PFSK-1 (cell line): ENCODE measurements around the gene DCLK2.

ENCODE experiments used
- FOXP2 ChIP-seq: optimal IDR thresholded peaks from 2 replicates; pipeline ENCODE3; 2011; ENCODE audit warnings: borderline replicate concordance, control low read depth, inconsistent platforms; ENCODE audit not compliant: insufficient read depth; ENCODE audit errors: extremely low read length, extremely low read depth
- POLR2AphosphoS5 ChIP-seq: IDR thresholded peaks from 2 replicates; pipeline ENCODE4 v1.6.1; 2012; ENCODE audit warnings: low read depth, mild to moderate bottlenecking, control low read depth, low read length, moderate library complexity
- SIN3A ChIP-seq: IDR thresholded peaks from 2 replicates; pipeline ENCODE4 v1.6.1; 2012; ENCODE audit warnings: mild to moderate bottlenecking, low read length, moderate library complexity, borderline replicate concordance; ENCODE audit not compliant: insufficient read depth
- TAF1 ChIP-seq: IDR thresholded peaks from 2 replicates; pipeline ENCODE4 v1.6.1; 2012; ENCODE audit warnings: low read length, control low read depth, borderline replicate concordance; ENCODE audit not compliant: insufficient read depth
- TF ChIP-seq, protein P1 (sequence below), 2 experiments: IDR thresholded peaks; 2 replicates each; pipeline versions ENCODE4 v1.6.1 to v1.8.0; 2011 to 2012; ENCODE audit warnings: low read depth in 2 of 2, low read length in 2 of 2, control low read depth in 1 of 2, inconsistent platforms in 1 of 2, mild to moderate bottlenecking in 1 of 2, moderate library complexity in 1 of 2; ENCODE audit not compliant: insufficient read depth in 1 of 2

Gene DCLK2

DNA sequence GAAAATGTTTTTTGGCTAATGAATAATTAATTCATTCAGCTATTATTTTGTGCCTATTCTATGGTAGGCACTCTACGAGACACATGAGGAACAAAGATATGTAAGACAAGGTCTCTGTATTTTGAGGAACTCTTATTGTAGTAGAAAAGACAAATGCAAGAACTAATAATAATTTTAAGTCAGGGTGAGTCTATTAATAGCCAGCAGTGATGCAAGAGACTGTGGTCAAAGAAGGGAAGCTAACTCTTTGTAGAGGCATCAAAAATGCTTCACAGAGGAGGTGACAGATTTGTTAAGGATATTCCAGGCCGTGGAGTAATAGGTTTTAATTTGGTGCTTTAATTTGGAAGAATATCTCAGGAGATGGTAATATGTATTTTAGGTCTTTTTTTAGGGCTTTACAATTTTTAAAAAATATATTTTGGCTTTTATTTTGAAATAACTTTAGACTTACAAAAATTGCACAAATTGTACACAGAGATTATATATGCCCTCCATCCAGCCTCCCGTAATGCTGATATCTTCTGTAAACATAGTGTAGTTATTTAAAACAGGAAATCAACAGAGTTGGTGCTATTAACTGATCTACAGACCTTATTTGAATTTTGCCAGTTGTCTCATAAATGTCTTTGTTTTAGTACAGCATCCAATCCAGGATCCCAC, 48.1 kb downstream of the DCLK2 start:
- TF ChIP-seq POLR2AphosphoS5 = no peak
- TF ChIP-seq SIN3A = no peak
- no peak for TF ChIP-seq FOXP2
- TF ChIP-seq TAF1 = no peak
- TF ChIP-seq, protein P1, sequence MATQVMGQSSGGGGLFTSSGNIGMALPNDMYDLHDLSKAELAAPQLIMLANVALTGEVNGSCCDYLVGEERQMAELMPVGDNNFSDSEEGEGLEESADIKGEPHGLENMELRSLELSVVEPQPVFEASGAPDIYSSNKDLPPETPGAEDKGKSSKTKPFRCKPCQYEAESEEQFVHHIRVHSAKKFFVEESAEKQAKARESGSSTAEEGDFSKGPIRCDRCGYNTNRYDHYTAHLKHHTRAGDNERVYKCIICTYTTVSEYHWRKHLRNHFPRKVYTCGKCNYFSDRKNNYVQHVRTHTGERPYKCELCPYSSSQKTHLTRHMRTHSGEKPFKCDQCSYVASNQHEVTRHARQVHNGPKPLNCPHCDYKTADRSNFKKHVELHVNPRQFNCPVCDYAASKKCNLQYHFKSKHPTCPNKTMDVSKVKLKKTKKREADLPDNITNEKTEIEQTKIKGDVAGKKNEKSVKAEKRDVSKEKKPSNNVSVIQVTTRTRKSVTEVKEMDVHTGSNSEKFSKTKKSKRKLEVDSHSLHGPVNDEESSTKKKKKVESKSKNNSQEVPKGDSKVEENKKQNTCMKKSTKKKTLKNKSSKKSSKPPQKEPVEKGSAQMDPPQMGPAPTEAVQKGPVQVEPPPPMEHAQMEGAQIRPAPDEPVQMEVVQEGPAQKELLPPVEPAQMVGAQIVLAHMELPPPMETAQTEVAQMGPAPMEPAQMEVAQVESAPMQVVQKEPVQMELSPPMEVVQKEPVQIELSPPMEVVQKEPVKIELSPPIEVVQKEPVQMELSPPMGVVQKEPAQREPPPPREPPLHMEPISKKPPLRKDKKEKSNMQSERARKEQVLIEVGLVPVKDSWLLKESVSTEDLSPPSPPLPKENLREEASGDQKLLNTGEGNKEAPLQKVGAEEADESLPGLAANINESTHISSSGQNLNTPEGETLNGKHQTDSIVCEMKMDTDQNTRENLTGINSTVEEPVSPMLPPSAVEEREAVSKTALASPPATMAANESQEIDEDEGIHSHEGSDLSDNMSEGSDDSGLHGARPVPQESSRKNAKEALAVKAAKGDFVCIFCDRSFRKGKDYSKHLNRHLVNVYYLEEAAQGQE (IDR thresholded peaks at IDR 0.05; ENCODE audit: insufficient read depth in 1 of 2, low read depth in 2 of 2, low read length in 2 of 2) = no peak

DNA sequence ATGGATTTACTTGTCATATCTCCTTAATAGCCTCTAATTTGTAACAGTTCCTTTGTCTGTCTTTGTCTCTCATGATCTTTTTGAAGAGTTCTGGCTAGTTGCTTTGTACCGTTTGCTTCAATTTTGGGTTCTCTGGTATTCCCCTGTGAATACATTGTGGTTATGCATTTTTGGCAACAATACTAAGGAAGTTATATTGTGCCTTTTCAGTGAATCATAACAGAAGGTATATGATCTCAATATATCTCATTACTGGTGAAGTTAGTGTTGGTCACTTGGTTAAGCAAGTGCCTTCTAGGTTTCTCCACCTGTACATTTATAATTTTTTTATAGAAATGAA, 48.6 kb downstream of the DCLK2 start:
- no peak for TF ChIP-seq SIN3A
- TF ChIP-seq TAF1 = no peak
- TF ChIP-seq FOXP2 = no peak
- TF ChIP-seq, protein P1 (IDR thresholded peaks at IDR 0.05; ENCODE audit: insufficient read depth in 1 of 2, low read depth in 2 of 2, low read length in 2 of 2) = no peak
- no peak for TF ChIP-seq POLR2AphosphoS5

DNA sequence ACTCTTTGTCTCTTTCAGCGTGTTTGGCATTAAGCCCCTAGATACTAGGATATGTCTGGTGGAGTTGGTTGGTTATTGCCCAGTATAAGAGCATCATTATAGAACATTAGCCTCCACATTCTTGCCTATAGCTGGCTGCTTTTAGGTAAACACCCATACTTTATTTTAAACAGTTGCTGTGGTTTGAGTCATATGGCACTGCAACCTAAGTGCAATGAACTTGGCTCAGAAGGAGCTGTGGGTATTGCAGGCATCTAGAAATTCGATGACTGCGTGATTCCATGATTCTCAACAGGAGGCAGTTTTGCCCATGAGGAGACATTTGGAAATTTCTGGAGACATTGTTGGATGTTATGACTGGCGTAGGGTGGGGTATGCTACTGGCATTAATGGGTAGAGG, 49.5 kb downstream of the DCLK2 start:
- TF ChIP-seq POLR2AphosphoS5 = no peak
- TF ChIP-seq TAF1 = no peak
- TF ChIP-seq SIN3A = no peak
- TF ChIP-seq, protein P1 (IDR thresholded peaks at IDR 0.05; ENCODE audit: insufficient read depth in 1 of 2, low read depth in 2 of 2, low read length in 2 of 2) = no peak
- TF ChIP-seq FOXP2 = no peak

DNA sequence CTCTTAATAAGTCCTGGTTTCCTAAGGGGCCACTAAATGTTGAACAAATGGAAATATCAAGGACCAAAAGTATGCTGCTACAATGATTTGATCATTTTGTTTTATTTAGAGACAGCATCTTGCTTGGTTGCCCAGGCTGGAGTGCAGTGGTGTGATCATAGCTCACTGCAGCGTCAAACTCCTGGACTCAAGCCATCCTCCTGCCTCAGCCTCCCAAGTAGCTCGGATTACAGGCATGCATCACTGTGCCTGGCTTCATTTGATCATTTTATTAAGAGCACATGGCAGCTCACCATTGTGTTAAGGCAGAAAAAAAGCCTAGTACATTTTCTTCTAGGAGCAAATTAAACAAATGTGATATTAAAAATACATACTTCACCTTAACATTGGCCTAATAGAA, 52.7 kb downstream of the DCLK2 start:
- TF ChIP-seq, protein P1 (IDR thresholded peaks at IDR 0.05; ENCODE audit: insufficient read depth in 1 of 2, low read depth in 2 of 2, low read length in 2 of 2) = no peak
- TF ChIP-seq FOXP2 = no peak
- TF ChIP-seq POLR2AphosphoS5 = no peak
- no peak for TF ChIP-seq TAF1

DNA sequence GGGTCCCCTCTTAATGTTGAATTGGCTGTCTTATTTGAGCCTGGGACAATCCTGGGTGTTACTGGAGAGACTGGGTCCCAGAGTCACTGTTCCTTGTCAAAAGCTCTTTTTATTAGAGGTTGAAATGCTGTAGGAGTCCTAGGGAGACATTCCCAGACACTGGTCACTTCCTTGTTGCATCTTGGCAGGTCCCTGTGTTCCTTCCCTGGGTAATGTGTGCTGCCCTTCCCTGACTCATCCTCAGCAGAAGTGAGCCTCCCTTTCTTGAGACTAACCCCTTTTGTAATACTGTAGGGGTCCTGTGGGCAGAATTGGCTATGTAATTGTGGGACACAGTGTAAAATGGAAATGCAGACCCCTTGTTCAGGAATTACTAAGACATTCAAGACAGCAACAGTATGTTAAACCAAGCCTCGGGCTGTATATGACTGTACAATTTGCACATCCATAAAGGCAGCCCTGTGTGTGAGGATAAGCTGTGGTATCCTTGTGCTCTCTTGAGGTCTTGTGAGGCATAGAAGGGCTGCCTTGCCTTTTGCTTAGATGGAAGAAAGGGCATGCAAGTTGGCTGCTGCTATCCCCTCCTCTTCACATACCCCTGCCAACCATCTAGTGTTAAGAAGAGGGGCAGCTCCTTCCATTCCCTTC, 53.5 kb downstream of the DCLK2 start:
- TF ChIP-seq POLR2AphosphoS5 (no peak), TAF1 (no peak), SIN3A (no peak), FOXP2 (no peak)
- TF ChIP-seq, protein P1 (IDR thresholded peaks at IDR 0.05; ENCODE audit: insufficient read depth in 1 of 2, low read depth in 2 of 2, low read length in 2 of 2) = no peak
